Fibroblast of lung (primary cell): ENCODE results near the gene FAM13A. TPM values are rescaled to one million over a fixed set of nuclear protein-coding genes. Genes with fewer than 3 reads are reported as not detected.

Experiments used
- DNase-seq, 2 donors: peaks; one replicate each; pipeline versions ENCODE4 v3.0.0 to v3.0.0-alpha.2; 2010; ENCODE audit warnings: low read depth in 2 of 2
- H2AFZ ChIP-seq: 2 replicates; pipeline ENCODE4 v1.5.1; 2012; ENCODE audit warnings: low read length, control low read depth, inconsistent platforms
- H3K27ac ChIP-seq: 2 replicates; pipeline ENCODE4 v1.5.1; 2011; ENCODE audit warnings: low read length, control low read depth; ENCODE audit not compliant: insufficient read depth
- H3K27me3 ChIP-seq: 2 replicates; pipeline ENCODE4 v1.5.1; 2011; ENCODE audit warnings: mild to moderate bottlenecking, low read length; ENCODE audit not compliant: control insufficient read depth, insufficient read depth
- H3K36me3 ChIP-seq: 2 replicates; pipeline ENCODE4 v1.5.1; 2011; ENCODE audit warnings: low read length; ENCODE audit not compliant: control insufficient read depth, insufficient read depth
- H3K4me1 ChIP-seq: 2 replicates; pipeline ENCODE4 v1.5.1; 2011; ENCODE audit warnings: low read length; ENCODE audit not compliant: control insufficient read depth, insufficient read depth; ENCODE audit errors: extremely low read depth
- H3K4me2 ChIP-seq: 2 replicates; pipeline ENCODE4 v1.5.1; 2011; ENCODE audit warnings: low read length, control low read depth; ENCODE audit not compliant: insufficient read depth; ENCODE audit errors: extremely low read depth
- H3K4me3 ChIP-seq, 4 experiments: fragments of 200-600 bp in 1 of 4; sonication (generic) in 1 of 4; replicated peaks in 1 of 4; 2 replicates each; pipeline ENCODE4 v1.5.1; 2011 to 2016; ENCODE audit warnings: low read length in 4 of 4, low read depth in 3 of 4, mild to moderate bottlenecking in 3 of 4, control low read depth in 2 of 4, inconsistent platforms in 1 of 4, mixed read lengths in 1 of 4; ENCODE audit not compliant: insufficient read depth in 1 of 4; ENCODE audit errors: control extremely low read depth in 1 of 4
- H3K79me2 ChIP-seq: 2 replicates; pipeline ENCODE4 v1.5.1; 2012; ENCODE audit warnings: mild to moderate bottlenecking, low read length, inconsistent platforms; ENCODE audit not compliant: control insufficient read depth, insufficient read depth
- H3K9ac ChIP-seq: 2 replicates; pipeline ENCODE4 v1.5.1; 2011; ENCODE audit warnings: mild to moderate bottlenecking, low read length, control low read depth; ENCODE audit not compliant: insufficient read depth
- H3K9me3 ChIP-seq: 2 replicates; pipeline ENCODE4 v1.5.1; 2012; ENCODE audit warnings: low read depth, low read length; ENCODE audit not compliant: control insufficient read depth, insufficient read depth
- H4K20me1 ChIP-seq: 2 replicates; pipeline ENCODE4 v1.5.1; 2011; ENCODE audit warnings: low read length; ENCODE audit not compliant: control insufficient read depth, insufficient read depth; ENCODE audit errors: extremely low read depth
- EZH2 ChIP-seq: IDR thresholded peaks from 2 replicates; pipeline ENCODE4 v1.5.1; 2012; ENCODE audit warnings: low read length, control low read depth, mild to moderate bottlenecking; ENCODE audit errors: missing control alignments
- polyA plus RNA-seq, 2 donors: library from polyadenylated mRNA; depleted of rRNA in 1 of 2; stranded (reverse) in 1 of 2; unstranded in 1 of 2; fragments of >200 nt; gene quantifications; 2 replicates each; pipeline ENCODE4 v1.2.1, GENCODE V29; 2011 to 2012; ENCODE audit warnings: missing spikeins in 1 of 2
- total RNA-seq: library from RNA; depleted of rRNA; stranded (reverse); fragments of >200 nt; gene quantifications from 2 replicates; pipeline ENCODE4 v1.2.1, GENCODE V29; 2014
- TF ChIP-seq, protein P1 (sequence below), 2 donors: IDR thresholded peaks in 1 of 2; conservative IDR thresholded peaks in 1 of 2; 1 replicate in 1 of 2; 2 replicates in 1 of 2; pipeline ENCODE4 v1.5.1; 2011 to 2012; ENCODE audit warnings: low read length in 2 of 2, control low read depth in 1 of 2, inconsistent platforms in 1 of 2, low read depth in 1 of 2, mild to moderate bottlenecking in 1 of 2

The FAM13A gene
- total and polyA plus RNA-seq, 2 donors (not counting 1 experiment from before 2014, with no cell fraction given) = 14.3 to 23.9 TPM

DNA sequence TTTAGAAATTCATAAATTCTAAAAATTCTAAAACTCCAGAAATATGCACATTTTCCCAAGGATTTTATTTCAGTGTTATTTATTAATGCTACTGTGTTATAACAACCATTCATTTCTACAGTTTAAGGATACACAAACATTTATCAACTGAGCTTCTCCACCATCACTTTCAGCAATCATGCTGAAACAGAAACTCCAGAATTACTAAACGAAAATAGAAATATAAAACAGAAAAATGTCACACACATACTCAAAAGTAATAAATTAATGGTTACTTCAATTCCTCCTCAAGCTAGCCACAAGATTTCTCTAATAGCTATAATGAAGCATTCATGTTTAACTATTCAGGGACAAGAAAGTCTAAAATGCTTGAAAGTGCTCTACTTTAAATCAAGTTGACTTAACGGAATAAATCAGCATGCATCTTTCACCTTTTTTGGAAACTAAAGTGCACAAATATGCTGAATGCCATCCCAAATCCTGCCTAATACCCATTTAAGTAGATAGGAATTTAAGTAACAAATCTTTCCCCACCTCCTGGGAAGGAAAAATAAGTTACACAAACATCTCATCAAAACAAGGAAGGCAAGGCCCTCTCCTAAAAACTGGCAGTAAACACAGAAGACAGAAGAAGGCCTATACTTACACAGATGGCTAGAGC is 563 bp downstream of the FAM13A start:
- DNase-seq = no peak
- H3K9me3 ChIP-seq = no peaks in the 10 kb centered on the region
- peak overlapping the region; percentile 80 for H2AFZ ChIP-seq
- TF ChIP-seq, protein P1, sequence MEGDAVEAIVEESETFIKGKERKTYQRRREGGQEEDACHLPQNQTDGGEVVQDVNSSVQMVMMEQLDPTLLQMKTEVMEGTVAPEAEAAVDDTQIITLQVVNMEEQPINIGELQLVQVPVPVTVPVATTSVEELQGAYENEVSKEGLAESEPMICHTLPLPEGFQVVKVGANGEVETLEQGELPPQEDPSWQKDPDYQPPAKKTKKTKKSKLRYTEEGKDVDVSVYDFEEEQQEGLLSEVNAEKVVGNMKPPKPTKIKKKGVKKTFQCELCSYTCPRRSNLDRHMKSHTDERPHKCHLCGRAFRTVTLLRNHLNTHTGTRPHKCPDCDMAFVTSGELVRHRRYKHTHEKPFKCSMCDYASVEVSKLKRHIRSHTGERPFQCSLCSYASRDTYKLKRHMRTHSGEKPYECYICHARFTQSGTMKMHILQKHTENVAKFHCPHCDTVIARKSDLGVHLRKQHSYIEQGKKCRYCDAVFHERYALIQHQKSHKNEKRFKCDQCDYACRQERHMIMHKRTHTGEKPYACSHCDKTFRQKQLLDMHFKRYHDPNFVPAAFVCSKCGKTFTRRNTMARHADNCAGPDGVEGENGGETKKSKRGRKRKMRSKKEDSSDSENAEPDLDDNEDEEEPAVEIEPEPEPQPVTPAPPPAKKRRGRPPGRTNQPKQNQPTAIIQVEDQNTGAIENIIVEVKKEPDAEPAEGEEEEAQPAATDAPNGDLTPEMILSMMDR (conservative IDR thresholded peaks at IDR 0.05 in 1 of 2, IDR thresholded peaks at IDR 0.05 in 1 of 2; ENCODE audit: low read depth in 1 of 2, low read length in 2 of 2) = no peak
- TF ChIP-seq EZH2 = no peak
- no peaks in the 10 kb centered on the region for H4K20me1 ChIP-seq
- peaks cover 12% of the 10 kb centered on the region for H3K79me2 ChIP-seq
- H3K4me2 ChIP-seq = peak overlapping the region; percentile 79
- H3K27me3 ChIP-seq = no peaks in the 10 kb centered on the region
- no peaks in the 10 kb centered on the region for H3K36me3 ChIP-seq
- peak overlapping the region; percentile 28 for H3K9ac ChIP-seq
- no peaks in the 10 kb centered on the region for H3K4me1 ChIP-seq
- peak overlapping the region; percentile 21 for H3K27ac ChIP-seq
- H3K4me3 ChIP-seq = peak overlapping the region; percentile 51 to 97 (median 60)

DNA sequence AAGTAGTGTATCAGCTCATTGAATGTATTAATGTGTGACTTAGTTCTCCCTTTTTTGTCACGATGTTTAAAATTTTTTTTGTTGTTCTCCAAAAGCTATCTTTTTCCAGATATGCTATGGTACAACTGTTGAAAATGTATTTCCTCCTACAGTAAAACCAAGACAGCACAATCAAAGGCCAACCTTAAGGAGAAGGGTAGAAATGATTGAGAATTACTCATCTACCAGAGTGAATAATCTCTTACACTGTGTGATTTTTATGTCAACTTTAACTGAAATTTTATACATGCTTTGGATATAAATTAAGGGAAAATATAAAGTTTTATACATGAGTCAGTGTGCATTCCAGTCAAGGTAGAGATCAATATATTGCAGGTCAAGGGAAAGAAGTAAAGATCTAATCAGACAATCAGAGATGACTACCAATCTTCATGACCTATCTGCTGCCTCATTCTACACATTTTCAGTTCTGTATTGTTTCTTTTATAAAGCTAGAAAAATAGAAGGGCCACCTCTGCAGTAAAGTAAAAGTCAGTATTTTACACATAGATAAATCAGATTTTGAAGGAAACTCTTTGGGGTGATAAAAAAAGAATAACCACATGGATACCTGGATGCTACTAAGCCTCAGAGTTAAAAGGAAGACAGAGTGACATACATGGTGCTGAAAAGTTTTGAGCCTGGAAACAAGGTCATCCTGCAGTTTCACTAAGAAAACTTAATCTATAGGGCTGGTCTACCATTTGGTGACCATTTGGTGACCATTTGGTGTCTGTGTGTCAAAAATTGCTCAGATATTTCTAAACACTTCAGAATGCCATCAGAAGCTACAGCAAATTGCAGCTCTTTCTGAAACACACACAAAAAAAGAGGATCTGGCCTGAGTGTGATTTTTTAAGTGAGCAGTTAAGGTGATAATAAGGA is 1.6 kb downstream of the FAM13A start:
- peak overlapping the region; percentile 79 for H3K4me2 ChIP-seq
- H3K4me3 ChIP-seq = peak overlapping the region; percentile 51 to 97 (median 60)
- H3K27me3 ChIP-seq = no peaks in the 10 kb centered on the region
- H3K36me3 ChIP-seq = no peaks in the 10 kb centered on the region
- H3K9me3 ChIP-seq = no peaks in the 10 kb centered on the region
- TF ChIP-seq EZH2 = no peak
- TF ChIP-seq, protein P1 (conservative IDR thresholded peaks at IDR 0.05 in 1 of 2, IDR thresholded peaks at IDR 0.05 in 1 of 2; ENCODE audit: low read depth in 1 of 2, low read length in 2 of 2) = no peak
- H3K4me1 ChIP-seq = no peaks in the 10 kb centered on the region
- no peak overlapping the region for H3K9ac ChIP-seq
- no peak overlapping the region for H3K27ac ChIP-seq
- DNase-seq = peak in 1 of 2 donors; percentile 8
- no peaks in the 10 kb centered on the region for H4K20me1 ChIP-seq
- no peak overlapping the region for H2AFZ ChIP-seq
- H3K79me2 ChIP-seq = peaks cover 12% of the 10 kb centered on the region

DNA sequence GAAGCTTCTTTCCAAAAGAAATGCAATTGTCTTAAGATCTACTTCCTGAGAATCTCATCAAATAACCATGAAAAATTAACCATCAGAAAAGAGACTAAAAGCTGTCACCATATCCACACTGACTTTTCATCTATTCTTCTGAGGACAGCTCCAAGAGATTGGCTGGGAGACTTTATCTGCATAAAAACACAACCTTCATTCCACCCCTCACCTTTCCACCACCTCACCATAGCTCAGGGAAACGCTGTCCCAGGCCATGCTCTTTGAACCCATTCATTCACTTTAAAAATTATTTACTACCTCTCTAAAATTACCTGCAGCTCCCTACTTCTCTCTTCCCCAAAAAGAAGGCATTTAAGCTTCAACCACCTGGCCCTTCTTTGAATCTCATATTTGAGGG is 2.4 kb downstream of the FAM13A start:
- TF ChIP-seq, protein P1 (conservative IDR thresholded peaks at IDR 0.05 in 1 of 2, IDR thresholded peaks at IDR 0.05 in 1 of 2; ENCODE audit: low read depth in 1 of 2, low read length in 2 of 2) = no peak
- no peak for TF ChIP-seq EZH2
- Histone ChIP-seq H2AFZ (no peak overlapping the region), H3K9me3 (no peaks in the 10 kb centered on the region), H3K4me3 (peak overlapping the region in 2 of 4 experiments; percentile 68 to 97), H3K36me3 (no peaks in the 10 kb centered on the region), H3K27ac (no peak overlapping the region), H3K4me2 (no peak overlapping the region), H3K4me1 (no peaks in the 10 kb centered on the region), H3K79me2 (peaks cover 12% of the 10 kb centered on the region), H4K20me1 (no peaks in the 10 kb centered on the region), H3K9ac (no peak overlapping the region), H3K27me3 (no peaks in the 10 kb centered on the region)
- no peak for DNase-seq
